Astrocyte (in vitro differentiated cells and primary cell): ENCODE results near the gene ARCN1. TPM values are rescaled to one million over a fixed set of nuclear protein-coding genes. Genes with fewer than 3 reads are reported as not detected.

Source experiments
- DNase-seq: peaks from one replicate; pipeline ENCODE4 v3.0.0-alpha.2; 2010; ENCODE audit warnings: low read depth
- FAIRE-seq: peaks from 2 replicates; lab custom pipeline; 2011; peaks lifted over from hg19 to GRCh38; lab: Jason Lieb, UNC
- H2AFZ ChIP-seq: 2 replicates; pipeline ENCODE4 v1.6.0; 2012; ENCODE audit warnings: low read depth, low read length, inconsistent platforms
- H3K27ac ChIP-seq: 2 replicates; pipeline ENCODE4 v1.5.1; 2011; ENCODE audit warnings: low read depth, low read length, inconsistent platforms
- H3K27me3 ChIP-seq: 2 replicates; pipeline ENCODE4 v1.6.0; 2011; ENCODE audit warnings: low read length, inconsistent platforms; ENCODE audit not compliant: insufficient read depth
- H3K36me3 ChIP-seq: 2 replicates; pipeline ENCODE4 v1.5.1; 2011; ENCODE audit warnings: low read length, inconsistent platforms; ENCODE audit not compliant: insufficient read depth
- H3K4me1 ChIP-seq: 2 replicates; pipeline ENCODE4 v1.5.1; 2011; ENCODE audit warnings: low read length, inconsistent platforms; ENCODE audit not compliant: insufficient read depth
- H3K4me2 ChIP-seq: 2 replicates; pipeline ENCODE4 v1.6.0; 2012; ENCODE audit warnings: low read length, inconsistent platforms
- H3K4me3 ChIP-seq: 2 replicates; pipeline ENCODE4 v1.5.1; 2011; ENCODE audit warnings: low read depth, mild to moderate bottlenecking, low read length, inconsistent platforms; ENCODE audit not compliant: insufficient read depth
- H3K79me2 ChIP-seq: 2 replicates; pipeline ENCODE4 v1.6.0; 2012; ENCODE audit warnings: mild to moderate bottlenecking, low read length, inconsistent platforms; ENCODE audit not compliant: insufficient read depth
- H3K9ac ChIP-seq: 2 replicates; pipeline ENCODE4 v1.6.0; 2012; ENCODE audit warnings: mild to moderate bottlenecking, low read length, inconsistent platforms
- H3K9me3 ChIP-seq: 2 replicates; pipeline ENCODE4 v1.5.1; 2012; ENCODE audit warnings: low read depth, mild to moderate bottlenecking, low read length, inconsistent platforms; ENCODE audit not compliant: insufficient read depth
- H4K20me1 ChIP-seq: 2 replicates; pipeline ENCODE4 v1.6.0; 2012; ENCODE audit warnings: low read length, inconsistent platforms; ENCODE audit not compliant: insufficient read depth
- H3K27ac Mint-ChIP-seq: one replicate; pipeline ENCODE4 v1.8.0; 2021; ENCODE audit warnings: mild to moderate bottlenecking, mixed read lengths; ENCODE audit not compliant: unreplicated experiment
- H3K27me3 Mint-ChIP-seq: one replicate; pipeline ENCODE4 v1.8.0; 2021; ENCODE audit warnings: low read depth, mixed read lengths; ENCODE audit not compliant: unreplicated experiment
- H3K36me3 Mint-ChIP-seq: one replicate; pipeline ENCODE4 v1.8.0; 2021; ENCODE audit warnings: low read depth, mixed read lengths; ENCODE audit not compliant: unreplicated experiment
- H3K4me1 Mint-ChIP-seq: one replicate; pipeline ENCODE4 v1.8.0; 2021; ENCODE audit warnings: low read depth, mixed read lengths; ENCODE audit not compliant: unreplicated experiment
- H3K4me3 Mint-ChIP-seq: one replicate; pipeline ENCODE4 v1.8.0; 2021; ENCODE audit warnings: mild to moderate bottlenecking, moderate library complexity, mixed read lengths; ENCODE audit not compliant: unreplicated experiment
- H3K9me3 Mint-ChIP-seq: one replicate; pipeline ENCODE4 v1.8.0; 2021; ENCODE audit warnings: mild to moderate bottlenecking, mixed read lengths; ENCODE audit not compliant: unreplicated experiment
- EZH2 ChIP-seq: IDR thresholded peaks from 2 replicates; pipeline ENCODE4 v1.6.1; 2012; ENCODE audit warnings: mild to moderate bottlenecking, low read length, inconsistent platforms; ENCODE audit not compliant: insufficient read depth
- total RNA-seq: library from RNA; stranded (reverse); gene quantifications from 2 replicates; pipeline ENCODE4 v1.2.1, GENCODE V29; 2021
- TF ChIP-seq, protein P1 (sequence below): IDR thresholded peaks from 2 replicates; pipeline ENCODE4 v1.5.1; 2011; ENCODE audit warnings: low read depth, mild to moderate bottlenecking, inconsistent platforms, low read length, moderate library complexity; ENCODE audit not compliant: insufficient read depth

Gene ARCN1
- total RNA-seq, 1 donor from 2014 or later, result 255 TPM

DNA sequence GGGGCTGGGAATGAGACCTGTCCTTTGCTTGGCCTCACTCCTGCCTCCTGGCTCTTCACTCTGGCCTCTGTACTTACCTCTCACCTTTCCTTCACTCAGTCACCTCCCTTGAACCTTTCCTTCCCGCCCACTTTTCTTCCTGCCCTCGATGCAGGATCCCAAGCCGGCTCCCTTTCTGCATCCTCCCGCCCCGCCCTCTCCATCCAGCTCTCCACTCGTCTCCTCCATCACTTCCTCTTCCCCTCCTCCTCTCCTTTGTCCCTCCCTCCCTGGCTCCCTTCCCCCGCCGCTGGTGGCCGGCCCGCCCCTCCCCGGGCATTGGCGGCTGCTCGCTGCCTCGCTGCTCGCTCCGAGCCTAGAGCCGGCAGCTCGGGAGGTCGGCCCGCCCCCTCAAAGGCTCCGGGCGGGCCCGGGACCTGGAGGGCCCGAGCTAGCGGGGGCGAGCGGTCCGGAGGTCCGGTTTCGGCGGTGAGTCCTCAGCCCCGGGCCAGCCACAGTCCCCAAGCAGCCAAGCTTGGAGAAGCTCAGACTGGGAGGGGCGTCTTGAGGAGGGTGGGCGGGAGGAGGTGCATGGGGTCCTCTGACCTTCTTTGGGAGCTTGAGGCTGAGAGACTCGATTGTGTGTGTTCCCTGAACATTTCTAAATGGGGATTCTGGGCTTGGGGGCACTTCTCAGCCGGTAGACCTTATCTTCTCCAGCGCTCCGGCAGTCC is 49.0 kb downstream of the ARCN1 start:
- H3K36me3 Mint-ChIP-seq, result peaks cover 12% of the 10 kb centered on the region

DNA sequence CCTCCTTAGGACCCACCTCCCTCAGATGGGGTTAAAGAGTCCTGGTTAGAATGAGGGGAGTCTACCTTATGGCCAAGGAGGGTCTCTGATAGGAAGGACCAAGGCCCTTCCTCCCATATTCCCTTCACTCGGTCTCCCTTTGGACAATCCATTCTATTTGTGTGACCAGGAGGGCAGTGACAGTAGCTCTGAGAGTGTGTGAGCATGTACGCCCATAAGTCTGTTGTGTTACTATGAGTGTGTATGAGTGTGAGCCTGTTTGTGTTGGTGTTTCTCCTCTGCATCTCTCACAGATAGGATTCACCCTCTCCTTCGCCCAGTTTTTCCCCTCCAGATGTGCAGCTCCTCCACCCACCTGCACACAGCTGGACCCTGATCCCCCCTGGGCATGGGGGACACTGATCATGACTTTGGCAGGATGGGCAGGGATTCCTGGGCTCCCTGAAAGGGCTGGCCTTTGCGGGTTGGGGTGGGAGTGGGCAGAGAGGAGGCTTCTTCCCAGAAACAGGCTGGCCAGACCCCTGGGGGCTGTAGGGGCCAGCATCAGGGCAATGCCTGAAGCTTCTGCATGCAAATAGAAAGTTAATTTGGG is 49.7 kb downstream of the ARCN1 start:
- peak overlapping the region; percentile 83 for H3K4me3 ChIP-seq
- H3K4me2 ChIP-seq, result peak overlapping the region; percentile 95
- TF ChIP-seq EZH2, result no peak
- TF ChIP-seq, protein P1, sequence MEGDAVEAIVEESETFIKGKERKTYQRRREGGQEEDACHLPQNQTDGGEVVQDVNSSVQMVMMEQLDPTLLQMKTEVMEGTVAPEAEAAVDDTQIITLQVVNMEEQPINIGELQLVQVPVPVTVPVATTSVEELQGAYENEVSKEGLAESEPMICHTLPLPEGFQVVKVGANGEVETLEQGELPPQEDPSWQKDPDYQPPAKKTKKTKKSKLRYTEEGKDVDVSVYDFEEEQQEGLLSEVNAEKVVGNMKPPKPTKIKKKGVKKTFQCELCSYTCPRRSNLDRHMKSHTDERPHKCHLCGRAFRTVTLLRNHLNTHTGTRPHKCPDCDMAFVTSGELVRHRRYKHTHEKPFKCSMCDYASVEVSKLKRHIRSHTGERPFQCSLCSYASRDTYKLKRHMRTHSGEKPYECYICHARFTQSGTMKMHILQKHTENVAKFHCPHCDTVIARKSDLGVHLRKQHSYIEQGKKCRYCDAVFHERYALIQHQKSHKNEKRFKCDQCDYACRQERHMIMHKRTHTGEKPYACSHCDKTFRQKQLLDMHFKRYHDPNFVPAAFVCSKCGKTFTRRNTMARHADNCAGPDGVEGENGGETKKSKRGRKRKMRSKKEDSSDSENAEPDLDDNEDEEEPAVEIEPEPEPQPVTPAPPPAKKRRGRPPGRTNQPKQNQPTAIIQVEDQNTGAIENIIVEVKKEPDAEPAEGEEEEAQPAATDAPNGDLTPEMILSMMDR, result no peak
- peaks cover 18% of the 10 kb centered on the region for H3K36me3 ChIP-seq
- Mint-ChIP-seq H3K27ac (peak overlapping the region; percentile 97), H3K27me3 (no peaks in the 10 kb centered on the region), H3K9me3 (peaks cover 5% of the 10 kb centered on the region), H3K4me3 (peak overlapping the region; percentile 96), H3K4me1 (peaks cover 62% of the 10 kb centered on the region), H3K36me3 (peaks cover 9% of the 10 kb centered on the region)
- H3K27me3 ChIP-seq, result no peaks in the 10 kb centered on the region
- H4K20me1 ChIP-seq, result peaks cover 46% of the 10 kb centered on the region
- FAIRE-seq (no peak), DNase-seq (no peak)
- peaks cover 65% of the 10 kb centered on the region for H3K4me1 ChIP-seq
- peak overlapping the region; percentile 93 for H3K9ac ChIP-seq
- H3K9me3 ChIP-seq, result no peaks in the 10 kb centered on the region
- H3K27ac ChIP-seq, result peak overlapping the region; percentile 99
- H2AFZ ChIP-seq, result no peak overlapping the region
- peaks cover 59% of the 10 kb centered on the region for H3K79me2 ChIP-seq

More for the DNA sequence above, 49.0 kb downstream of the ARCN1 start:
- no peak for TF ChIP-seq EZH2
- TF ChIP-seq, protein P1, result no peak
- Histone ChIP-seq H4K20me1 (peaks cover 43% of the 10 kb centered on the region), H3K27me3 (no peaks in the 10 kb centered on the region), H3K4me2 (peak overlapping the region; percentile 95), H3K27ac (peak overlapping the region; percentile 99), H3K36me3 (peaks cover 19% of the 10 kb centered on the region), H3K9me3 (no peaks in the 10 kb centered on the region), H2AFZ (no peak overlapping the region), H3K79me2 (peaks cover 57% of the 10 kb centered on the region), H3K9ac (peak overlapping the region; percentile 93), H3K4me1 (peaks cover 65% of the 10 kb centered on the region), H3K4me3 (peak overlapping the region; percentile 83)
- Mint-ChIP-seq H3K27ac (peak overlapping the region; percentile 97), H3K4me3 (peak overlapping the region; percentile 96), H3K9me3 (peaks cover 5% of the 10 kb centered on the region), H3K4me1 (peaks cover 67% of the 10 kb centered on the region), H3K27me3 (no peaks in the 10 kb centered on the region)
- no peak for FAIRE-seq
- peak; percentile 82 for DNase-seq
